ENCODE results near the gene TRAFD1. TPM values are rescaled to one million over a fixed set of nuclear protein-coding genes. Genes with fewer than 3 reads are reported as not detected.
A peak's percentile ranks its signal among the peaks of the same experiment; 100 is the strongest.

Gene TRAFD1
- total and polyA plus RNA-seq, 2 of the 8 experiments (the other 6 are each of a cell fraction or from before 2014, with no cell fraction given) = 18.1 to 33.1 TPM

- peaks cover 15 to 66% (median 47%) of the 10 kb centered on the region in 4 experiments; a peak in 7 of 8 replicates for H3K36me3 ChIP-seq (ENCODE audit: control insufficient read depth in 2 of 4, insufficient read depth in 4 of 4, low read length in 3 of 4)
- no peak overlapping the region for H2AFZ ChIP-seq (ENCODE audit: low read length)
- no peak overlapping the region for H3K14ac ChIP-seq (ENCODE audit: insufficient read length)
- no peak overlapping the region for H3K4ac ChIP-seq (replicated peaks; ENCODE audit: insufficient read length, low read depth, low read length)
- H3K27ac ChIP-seq (ENCODE audit: low read depth, low read length) = no peak overlapping the region
- no peaks in the 10 kb centered on the region for H3K23me2 ChIP-seq (ENCODE audit: low read depth, low read length)
- no peak overlapping the region for H3K56ac ChIP-seq (replicated peaks; ENCODE audit: insufficient read length, low read depth, low read length)
- FAIRE-seq (no peak), DNase-seq (ENCODE audit: low read depth in 1 of 2, low spot score in 2 of 2) (no peak)
- no peak overlapping the region for H3K23ac ChIP-seq (ENCODE audit: insufficient read length)
- no peaks in the 10 kb centered on the region for H3K4me1 ChIP-seq (replicated peaks in 1 of 4; ENCODE audit: control insufficient read depth in 3 of 4, insufficient read depth in 4 of 4, low read length in 3 of 4)
- no peak overlapping the region for H2BK20ac ChIP-seq (ENCODE audit: low read length)
- H3K9me3 ChIP-seq (ENCODE audit: insufficient read depth in 2 of 2, low read depth in 1 of 2, low read length in 1 of 2) = no peaks in the 10 kb centered on the region
- 0 out of 2 replicates have a peak overlapping the region, but pooled peaks have one; percentile 29 for H2BK15ac ChIP-seq (ENCODE audit: low read length)
- ChIA-PET CTCF (ENCODE audit: partially characterized antibody) (interaction anchor here (0.8 to 1.1 kb wide), 3 partner anchors 17 to 239 kb away, joined by 3 to 4 read pairs (median 3); no protein-coding TSS in a partner anchor), POLR2A (ENCODE audit: partially characterized antibody) (interaction anchor here (1.5 kb wide), 1 partner anchor 25 kb away, joined by 3 read pairs; no protein-coding TSS in a partner anchor)
- no peak overlapping the region for H2BK12ac ChIP-seq (ENCODE audit: low read depth, low read length)
- H3K4me3 ChIP-seq (ENCODE audit: extremely low read depth in 1 of 4, insufficient read depth in 2 of 4, low read depth in 3 of 4, low read length in 4 of 4) = no peak overlapping the region
- no peak overlapping the region for H4K91ac ChIP-seq (replicated peaks; ENCODE audit: insufficient read length, low read length)
- H4K5ac ChIP-seq (ENCODE audit: insufficient read length, low read depth, low read length) = no peak overlapping the region
- no peak overlapping the region for H2BK120ac ChIP-seq (replicated peaks; ENCODE audit: low read depth, low read length)
- no peaks in the 10 kb centered on the region for H3K79me1 ChIP-seq (ENCODE audit: low read depth, low read length)
- no peaks in the 10 kb centered on the region for H3K27me3 ChIP-seq (replicated peaks in 1 of 4; ENCODE audit: control insufficient read depth in 3 of 4, extremely low read depth in 1 of 4, insufficient read depth in 3 of 4, low read length in 3 of 4)
- no peak overlapping the region for H3K4me2 ChIP-seq (ENCODE audit: insufficient read depth in 1 of 2, low read depth in 2 of 2, low read length in 2 of 2)
- no peak overlapping the region for H4K8ac ChIP-seq (ENCODE audit: extremely low read depth, insufficient read depth, low read length)
- peaks cover 0 to 3% of the 10 kb centered on the region in 2 experiments for H4K20me1 ChIP-seq (replicated peaks in 1 of 2; ENCODE audit: control insufficient read depth in 1 of 2, insufficient read depth in 2 of 2, low read length in 2 of 2)
- no peak overlapping the region for H2BK5ac ChIP-seq (ENCODE audit: low read depth, low read length)
- H2AK5ac ChIP-seq (ENCODE audit: low read depth, low read length) = no peak overlapping the region
- no peak overlapping the region for H3K18ac ChIP-seq (ENCODE audit: extremely low read depth, low read length)
- H3K9ac ChIP-seq (replicated peaks in 1 of 4; ENCODE audit: extremely low read depth in 1 of 4, low read depth in 3 of 4, low read length in 3 of 4) = no peak overlapping the region
- WGBS, 2 experiments (ENCODE audit: extremely low coverage in 1 of 2, insufficient coverage in 1 of 2, insufficient read length in 1 of 2, insufficient replicate concordance in 2 of 2, low coverage in 1 of 2, low lambda C conversion rate in 2 of 2, missing lambda C conversion rate in 1 of 2) = 94% methylated on average over 3 of the region's 3 CpGs; no CpG with 5 or more reads in 1 of the 2 experiments
- no peaks in the 10 kb centered on the region for H3K79me2 ChIP-seq (ENCODE audit: control insufficient read depth in 1 of 2, insufficient read depth in 2 of 2, low read length in 2 of 2)
- TF ChIP-seq BACH1 (IDR thresholded peaks at IDR 0.05; ENCODE audit: low read length) (no peak), POLR2AphosphoS5 (IDR thresholded peaks at IDR 0.05; ENCODE audit: low read depth, low read length) (no peak), POU5F1 (IDR thresholded peaks at IDR 0.05; ENCODE audit: low read depth, low read length) (no peak), TBP (IDR thresholded peaks at IDR 0.05; ENCODE audit: low read depth, low read length) (no peak), HDAC2 (IDR thresholded peaks at IDR 0.05; ENCODE audit: borderline replicate concordance in 1 of 2, low read depth in 2 of 2, low read length in 2 of 2) (no peak), KDM5A (IDR thresholded peaks at IDR 0.05; ENCODE audit: low read length) (no peak), TAF7 (optimal IDR thresholded peaks at IDR 0.05; ENCODE audit: borderline replicate concordance, low read depth, low read length) (no peak), FOSL1 (IDR thresholded peaks at IDR 0.05; ENCODE audit: insufficient read depth, low read depth, low read length) (no peak), TEAD4 (IDR thresholded peaks at IDR 0.05; ENCODE audit: low read depth, low read length) (no peak), POLR2A (IDR thresholded peaks at IDR 0.05; ENCODE audit: control extremely low read depth in 1 of 2, low read depth in 2 of 2, low read length in 2 of 2) (no peak), NRF1 (IDR thresholded peaks at IDR 0.05; ENCODE audit: low read depth, low read length) (no peak), PHF8 (conservative IDR thresholded peaks at IDR 0.05; ENCODE audit: low read depth, low read length) (no peak), RNF2 (IDR thresholded peaks at IDR 0.05; ENCODE audit: borderline replicate concordance, low read depth, low read length, missing control alignments, poor library complexity, severe bottlenecking) (no peak), SP1 (IDR thresholded peaks at IDR 0.05; ENCODE audit: low read depth, low read length) (no peak), ASH2L (IDR thresholded peaks at IDR 0.05; ENCODE audit: low read length) (no peak)
Measured at GRCh38 chr12:112148031-112148513, 22.7 kb downstream of the TRAFD1 start.

Measured in H1 (cell line).